Mesenteric fat pad (tissue), 1 donor: ENCODE measurements around the gene SLC9C2. TPM values are rescaled to one million over a fixed set of nuclear protein-coding genes. Genes with fewer than 3 reads are reported as not detected.

ENCODE experiments used
- DNase-seq: peaks from one replicate; pipeline ENCODE4 v3.0.0-alpha.2; 2020; ENCODE audit warnings: low spot score
- total RNA-seq: library from RNA; stranded (reverse); fragmentation: NEBNext Ultra II Directional; extraction: Animal tissue kit (Norgen Biotek cat#: 25700); gene quantifications from one replicate; pipeline ENCODE4 v1.2.1, GENCODE V29; 2021
- donor health status: DM: yes; HTN: yes; CAD: no.

The SLC9C2 gene
- total RNA-seq, 1 donor from 2014 or later: 0.16 TPM

GRCh38 chr1:173454966-173455524, 147.8 kb downstream of the SLC9C2 start:
- DNase-seq: no peak

- no peak for DNase-seq
Measured at GRCh38 chr1:173453982-173454381, 148.9 kb downstream of the SLC9C2 start.

GRCh38 chr1:173451981-173452380, 150.9 kb downstream of the SLC9C2 start:
- no peak for DNase-seq

Other genes starting within 250 kb of the SLC9C2 start
- gene PRDX6, start 125.7 kb downstream of the SLC9C2 start, total RNA-seq: 873 TPM
- gene TEX50, start 32.3 kb upstream of the SLC9C2 start, total RNA-seq: not detected
- 0.29 TPM for gene ANKRD45, start 66.8 kb upstream of the SLC9C2 start, total RNA-seq
- gene KLHL20, start 111.9 kb upstream of the SLC9C2 start, total RNA-seq: 33.0 TPM
- 14.7 TPM for gene DARS2, start 221.6 kb upstream of the SLC9C2 start, total RNA-seq
- gene CENPL, start 221.8 kb upstream of the SLC9C2 start, total RNA-seq: 8.4 TPM